Endothelial cell of umbilical vein (primary cell): ENCODE results near the gene RAB31. TPM values are rescaled to one million over a fixed set of nuclear protein-coding genes. Genes with fewer than 3 reads are reported as not detected.

Experiments used
- Bru-seq: library from RNA; stranded (reverse); fragments of 400-500 nt; gene quantifications from one replicate; lab custom pipeline; 2021; lab: Mats Ljungman, UMichigan
- BruChase-seq, 2 experiments: library from RNA; stranded (reverse); fragments of 400-500 nt; gene quantifications; one replicate each; lab custom pipeline; 2021; lab: Mats Ljungman, UMichigan
- BruUV-seq: library from RNA; stranded (reverse); fragments of 400-500 nt; replicated peaks from 2 replicates; lab custom pipeline; 2021; lab: Mats Ljungman, UMichigan
- CTCF ChIA-PET: fragments of 300-600, 350-600 bp; sonication (Branson Sonifier 250); formaldehyde crosslinking; loops from one replicate; lab custom pipeline; 2021; ENCODE audit warnings: antibody characterized with exemption, inconsistent platforms; lab: Charles Lee
- POLR2A ChIA-PET: fragments of 300-600, 350-600 bp; sonication (Branson Sonifier 250); formaldehyde crosslinking; loops from one replicate; lab custom pipeline; 2021; ENCODE audit warnings: antibody characterized with exemption, inconsistent platforms; lab: Charles Lee
- DNase-seq: peaks from one replicate; pipeline ENCODE4 v3.0.0-alpha.2; 2011; ENCODE audit warnings: low read depth, low spot score
- FAIRE-seq: peaks from 2 replicates; lab custom pipeline; 2011; peaks lifted over from hg19 to GRCh38; lab: Jason Lieb, UNC
- H2AFZ ChIP-seq: 2 replicates; pipeline ENCODE4 v1.6.0; 2012; ENCODE audit warnings: low read depth, low read length, control low read depth, inconsistent platforms
- H3K27ac ChIP-seq: 2 replicates; pipeline ENCODE4 v1.5.1; 2011; ENCODE audit warnings: low read depth, mild to moderate bottlenecking, control low read depth, low read length, moderate library complexity; ENCODE audit not compliant: insufficient read depth
- H3K27me3 ChIP-seq, 2 experiments: 2 replicates each; pipeline versions ENCODE4 v1.6.0 to v1.6.1; 2011; ENCODE audit warnings: low read length in 2 of 2, mixed read lengths in 1 of 2; ENCODE audit not compliant: control insufficient read depth in 2 of 2, insufficient read depth in 2 of 2
- H3K36me3 ChIP-seq, 2 experiments: 2 replicates in 1 of 2; 3 replicates in 1 of 2; pipeline ENCODE4 v1.5.1; 2011; ENCODE audit warnings: low read length in 2 of 2, mild to moderate bottlenecking in 1 of 2, moderate library complexity in 1 of 2; ENCODE audit not compliant: control insufficient read depth in 2 of 2, insufficient read depth in 2 of 2; ENCODE audit errors: extremely low read depth in 1 of 2
- H3K4me1 ChIP-seq: 3 replicates; pipeline ENCODE4 v1.5.1; 2011; ENCODE audit warnings: mild to moderate bottlenecking, low read length; ENCODE audit not compliant: control insufficient read depth, insufficient read depth; ENCODE audit errors: extremely low read depth
- H3K4me2 ChIP-seq: 2 replicates; pipeline ENCODE4 v1.6.1; 2011; ENCODE audit warnings: low read length, control low read depth, mixed read lengths; ENCODE audit not compliant: insufficient read depth
- H3K4me3 ChIP-seq, 3 experiments: fragments of 200-600 bp in 1 of 3; sonication (generic), shearing (Covaris generic) in 1 of 3; replicated peaks in 1 of 3; 2 replicates each; pipeline ENCODE4 v1.5.1; 2011 to 2016; ENCODE audit warnings: control low read depth in 3 of 3, low read length in 3 of 3, mild to moderate bottlenecking in 2 of 3, inconsistent platforms in 1 of 3, low read depth in 1 of 3, moderate library complexity in 1 of 3; ENCODE audit not compliant: insufficient read depth in 1 of 3
- H3K79me2 ChIP-seq: 2 replicates; pipeline ENCODE4 v1.6.0; 2012; ENCODE audit warnings: low read length, inconsistent platforms; ENCODE audit not compliant: control insufficient read depth, insufficient read depth
- H3K9ac ChIP-seq: replicated peaks from 2 replicates; pipeline ENCODE3; 2011; ENCODE audit warnings: low read length, control low read depth; ENCODE audit not compliant: insufficient read depth; ENCODE audit errors: extremely low read depth
- H3K9me1 ChIP-seq: replicated peaks from 3 replicates; pipeline ENCODE4 v1.6.0; 2011; ENCODE audit warnings: mild to moderate bottlenecking, low read length; ENCODE audit not compliant: control insufficient read depth, insufficient read depth; ENCODE audit errors: extremely low read depth
- H3K9me3 ChIP-seq: replicated peaks from 2 replicates; pipeline ENCODE4 v1.5.1; 2012; ENCODE audit warnings: low read length, inconsistent platforms; ENCODE audit not compliant: control insufficient read depth, insufficient read depth
- H4K20me1 ChIP-seq: replicated peaks from 2 replicates; pipeline ENCODE3; 2011; ENCODE audit warnings: mild to moderate bottlenecking, low read length; ENCODE audit not compliant: control insufficient read depth, insufficient read depth; ENCODE audit errors: extremely low read depth
- EZH2 ChIP-seq: IDR thresholded peaks from 2 replicates; pipeline ENCODE4 v1.6.1; 2012; ENCODE audit warnings: borderline replicate concordance, low read depth, mild to moderate bottlenecking, moderate library complexity, low read length, inconsistent platforms; ENCODE audit not compliant: severe bottlenecking
- GATA2 ChIP-seq: IDR thresholded peaks from 2 replicates; pipeline ENCODE4 v1.7.0; 2011; ENCODE audit warnings: low read depth, mild to moderate bottlenecking, moderate library complexity, mixed read lengths, low read length; ENCODE audit not compliant: insufficient read length, insufficient read depth
- JUN ChIP-seq: IDR thresholded peaks from 2 replicates; pipeline ENCODE4 v1.6.1; 2011; ENCODE audit warnings: borderline replicate concordance, low read depth; ENCODE audit not compliant: insufficient read length, insufficient read depth
- MYC ChIP-seq: IDR thresholded peaks from one replicate; pipeline ENCODE4 v1.6.1; 2011; ENCODE audit warnings: mild to moderate bottlenecking, low read depth, low read length
- POLR2A ChIP-seq: IDR thresholded peaks from 2 replicates; pipeline ENCODE4 v1.6.1; 2012; ENCODE audit warnings: low read depth, mild to moderate bottlenecking, control low read depth, low read length
- POLR2AphosphoS5 ChIP-seq: IDR thresholded peaks from 2 replicates; pipeline ENCODE4 v1.6.1; 2012; ENCODE audit warnings: low read depth, mild to moderate bottlenecking, control low read depth, low read length, moderate library complexity; ENCODE audit not compliant: insufficient read depth
- dilution Hi-C: fragments of 300-500 bp; cut with MboI; formaldehyde crosslinking; loops from one replicate; pipeline ENCODE4 v1.15.0; 2019; ENCODE audit warnings: low sequenced_read_pairs; ENCODE audit not compliant: extremely low pct_ligation_motif_present
- intact Hi-C: fragments of 100-400 bp; cut with micrococcal nuclease; formaldehyde crosslinking; loops from one replicate; pipeline ENCODE4 v1.10.0; 2022
- long read RNA-seq: library from polyadenylated mRNA; stranded (forward); transcript quantifications from one replicate; pipeline ENCODE4 v2.0.0, GENCODE V29; 2021
- polyA minus RNA-seq, 3 experiments: library from RNA; depleted of rRNA, polyadenylated mRNA; stranded (reverse); fragments of >200 nt; gene quantifications; 1 replicate in 1 of 3; 2 replicates in 2 of 3; pipeline ENCODE4 v1.2.3, GENCODE V29; 2011
- polyA plus RNA-seq, 4 experiments: library from polyadenylated mRNA; depleted of rRNA in 3 of 4; stranded (reverse) in 3 of 4; unstranded in 1 of 4; fragments of >200 nt; gene quantifications; 2 replicates each; pipeline versions ENCODE4 v1.2.1 to v1.2.3, GENCODE V29; 2011 to 2012; ENCODE audit warnings: missing spikeins in 1 of 4
- total RNA-seq: library from RNA; stranded (reverse); gene quantifications from 2 replicates; pipeline ENCODE4 v1.2.3, GENCODE V29; 2021
- TF ChIP-seq, protein P1 (sequence below), 2 donors: IDR thresholded peaks; 1 replicate in 1 of 2; 2 replicates in 1 of 2; pipeline ENCODE4 v1.5.1; 2011; ENCODE audit warnings: low read length in 2 of 2, mild to moderate bottlenecking in 2 of 2, moderate library complexity in 2 of 2, control low read depth in 1 of 2, inconsistent platforms in 1 of 2, low read depth in 1 of 2; ENCODE audit not compliant: insufficient read depth in 1 of 2; ENCODE audit errors: extremely low read depth in 1 of 2
- TF ChIP-seq, protein P2 (sequence below): IDR thresholded peaks from 2 replicates; pipeline ENCODE4 v1.6.1; 2011; ENCODE audit not compliant: insufficient read depth, insufficient read length

The RAB31 gene, protein sequence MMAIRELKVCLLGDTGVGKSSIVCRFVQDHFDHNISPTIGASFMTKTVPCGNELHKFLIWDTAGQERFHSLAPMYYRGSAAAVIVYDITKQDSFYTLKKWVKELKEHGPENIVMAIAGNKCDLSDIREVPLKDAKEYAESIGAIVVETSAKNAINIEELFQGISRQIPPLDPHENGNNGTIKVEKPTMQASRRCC
- 27.9 and 30.5 TPM in 2 replicates for total RNA-seq
- 21.5 and 30.5 TPM in 2 replicates for polyA plus RNA-seq
- 16.7 and 17.2 TPM in 2 replicates for polyA plus RNA-seq (2011; cell fraction: cytosol; rRNA removed)
- 55.6 and 82.5 TPM in 2 replicates for polyA plus RNA-seq (2011; cell fraction: nucleus; rRNA removed)
- 26.6 and 30.2 TPM in 2 replicates for polyA plus RNA-seq (2012)
- polyA minus RNA-seq, result 14.0 and 36.3 TPM in 2 replicates
- 71.8 TPM for polyA minus RNA-seq (2011; cell fraction: cytosol; rRNA and poly(A)+ RNA removed)
- 37.9 and 74.6 TPM in 2 replicates for polyA minus RNA-seq (2011; cell fraction: nucleus; rRNA and poly(A)+ RNA removed)
- percentile 66 among the genes with signal in this experiment for Bru-seq, nascent RNA
- percentile 67 among the genes with signal in this experiment for BruChase-seq, experiment 1, labeled RNA remaining after a 6-hour chase
- percentile 60 among the genes with signal in this experiment for BruChase-seq, experiment 2, labeled RNA remaining after a 2-hour chase
- long read RNA-seq, full-length matches to known transcripts, result 59 of 79 reads
- long read RNA-seq, partial matches to known transcripts, result 4 of 79 reads
- long read RNA-seq, other reads (novel, unspliced or antisense), result 16 of 79 reads

- peak within 1 kb of the TSS; percentile 81 for H3K4me2 ChIP-seq
- H3K9ac ChIP-seq, result peak within 1 kb of the TSS; percentile 81
- H3K9me3 ChIP-seq, result no peaks in the 10 kb centered on the region
- H2AFZ ChIP-seq, result peak within 1 kb of the TSS; percentile 91
- peak within 1 kb of the TSS; percentile 70 for H3K27ac ChIP-seq
- DNase-seq (peak; percentile 67), FAIRE-seq (no peak)
- H3K79me2 ChIP-seq, result peaks cover 16% of the 10 kb centered on the region
- ChIA-PET POLR2A (no interaction called here), CTCF (interaction anchor here (0.8 to 2.3 kb wide), 11 partner anchors 10 to 243 kb away, joined by 3 to 11 read pairs (median 4); no protein-coding TSS in a partner anchor)
- peak within 1 kb of the TSS; percentile 79 to 98 (median 91) for H3K4me3 ChIP-seq
- peaks cover 23% of the 10 kb centered on the region for H3K4me1 ChIP-seq
- intact Hi-C loops, result loop anchor here (1.0 to 5.0 kb wide), 2 partner anchors 49 to 205 kb away; no protein-coding TSS in a partner anchor
- H3K36me3 ChIP-seq, result no peaks in the 10 kb centered on the region
- no peaks in the 10 kb centered on the region for H4K20me1 ChIP-seq
- BruUV-seq, result no TSS peak
- no peaks in the 10 kb centered on the region for H3K9me1 ChIP-seq
- no peaks in the 10 kb centered on the region for H3K27me3 ChIP-seq
- TF ChIP-seq, protein P1, sequence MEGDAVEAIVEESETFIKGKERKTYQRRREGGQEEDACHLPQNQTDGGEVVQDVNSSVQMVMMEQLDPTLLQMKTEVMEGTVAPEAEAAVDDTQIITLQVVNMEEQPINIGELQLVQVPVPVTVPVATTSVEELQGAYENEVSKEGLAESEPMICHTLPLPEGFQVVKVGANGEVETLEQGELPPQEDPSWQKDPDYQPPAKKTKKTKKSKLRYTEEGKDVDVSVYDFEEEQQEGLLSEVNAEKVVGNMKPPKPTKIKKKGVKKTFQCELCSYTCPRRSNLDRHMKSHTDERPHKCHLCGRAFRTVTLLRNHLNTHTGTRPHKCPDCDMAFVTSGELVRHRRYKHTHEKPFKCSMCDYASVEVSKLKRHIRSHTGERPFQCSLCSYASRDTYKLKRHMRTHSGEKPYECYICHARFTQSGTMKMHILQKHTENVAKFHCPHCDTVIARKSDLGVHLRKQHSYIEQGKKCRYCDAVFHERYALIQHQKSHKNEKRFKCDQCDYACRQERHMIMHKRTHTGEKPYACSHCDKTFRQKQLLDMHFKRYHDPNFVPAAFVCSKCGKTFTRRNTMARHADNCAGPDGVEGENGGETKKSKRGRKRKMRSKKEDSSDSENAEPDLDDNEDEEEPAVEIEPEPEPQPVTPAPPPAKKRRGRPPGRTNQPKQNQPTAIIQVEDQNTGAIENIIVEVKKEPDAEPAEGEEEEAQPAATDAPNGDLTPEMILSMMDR (IDR thresholded peaks at IDR 0.05; ENCODE audit: extremely low read depth in 1 of 2, insufficient read depth in 1 of 2, low read depth in 1 of 2, low read length in 2 of 2), result no peak
- peak; percentile 52 for TF ChIP-seq POLR2A
- peak; percentile 92 for TF ChIP-seq POLR2AphosphoS5
- no peak for TF ChIP-seq MYC
- no peak for TF ChIP-seq GATA2
- TF ChIP-seq, protein P2, sequence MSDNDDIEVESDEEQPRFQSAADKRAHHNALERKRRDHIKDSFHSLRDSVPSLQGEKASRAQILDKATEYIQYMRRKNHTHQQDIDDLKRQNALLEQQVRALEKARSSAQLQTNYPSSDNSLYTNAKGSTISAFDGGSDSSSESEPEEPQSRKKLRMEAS, result no peak
- no peak for TF ChIP-seq EZH2
- TF ChIP-seq JUN, result no peak
- dilution Hi-C loops, result no loop called here
These were observed at the start of gene RAB31 for GRCh38 chr18:9708057-9708433. RAB31 (plus strand) TSS chr18:9708301; CDS start chr18:9708406, 105 bp downstream.
